GM23338 (cell line): ENCODE measurements around the gene POLA2. TPM values are rescaled to one million over a fixed set of nuclear protein-coding genes. Genes with fewer than 3 reads are reported as not detected.

Experiments used
- ATAC-seq: fragments of 200-7000 bp; cut with Tn5 transposase; 3 replicates; pipeline ENCODE4 v1.9.1; 2020
- DNase-seq: peaks from one replicate; pipeline ENCODE4 v3.0.0-alpha.2; 2015; ENCODE audit warnings: low spot score
- H2AFZ ChIP-seq: fragments of 200-600 bp; sonication (generic); 2 replicates; pipeline ENCODE4 v1.8.0; 2016; ENCODE audit warnings: antibody characterized with exemption, mild to moderate bottlenecking, moderate library complexity
- H3F3A ChIP-seq: fragments of 200-600 bp; sonication (generic); replicated peaks from 2 replicates; pipeline ENCODE4 v1.8.0; 2017; ENCODE audit warnings: antibody characterized with exemption, mixed run types, low read depth
- H3K27ac ChIP-seq: fragments of 200-600 bp; sonication (generic); 2 replicates; pipeline ENCODE4 v1.6.1; 2016; ENCODE audit warnings: low read depth
- H3K27me3 ChIP-seq: fragments of 200-600 bp; sonication (generic); 2 replicates; pipeline ENCODE4 v1.8.0; 2016; ENCODE audit warnings: mild to moderate bottlenecking, mixed run types, moderate library complexity; ENCODE audit not compliant: insufficient read depth
- H3K36me3 ChIP-seq: fragments of 200-600 bp; sonication (generic); 2 replicates; pipeline ENCODE4 v1.8.0; 2016; ENCODE audit warnings: mild to moderate bottlenecking; ENCODE audit not compliant: insufficient read depth
- H3K4me1 ChIP-seq: fragments of 200-600 bp; sonication (generic); 2 replicates; pipeline ENCODE4 v1.8.0; 2016; ENCODE audit warnings: mild to moderate bottlenecking, moderate library complexity; ENCODE audit not compliant: insufficient read depth
- H3K4me2 ChIP-seq: fragments of 200-600 bp; sonication (generic); 2 replicates; pipeline ENCODE4 v1.7.1; 2017; ENCODE audit warnings: mixed run types
- H3K4me3 ChIP-seq: fragments of 200-600 bp; sonication (generic); 2 replicates; pipeline ENCODE4 v1.6.1; 2016; ENCODE audit warnings: mixed run types
- H3K79me2 ChIP-seq: fragments of 200-600 bp; sonication (generic); replicated peaks from 2 replicates; pipeline ENCODE4 v1.8.0; 2017; ENCODE audit warnings: mild to moderate bottlenecking; ENCODE audit not compliant: insufficient read depth
- H3K9me2 ChIP-seq: fragments of 200-600 bp; sonication (generic); 2 replicates; pipeline ENCODE4 v1.8.0; 2017; ENCODE audit not compliant: insufficient read depth
- H4K20me1 ChIP-seq: fragments of 200-600 bp; sonication (generic); replicated peaks from 2 replicates; pipeline ENCODE4 v1.8.0; 2017; ENCODE audit warnings: mild to moderate bottlenecking; ENCODE audit not compliant: insufficient read depth
- H3K27ac Mint-ChIP-seq: 2 replicates; pipeline ENCODE4 v1.8.0; 2020; ENCODE audit warnings: inconsistent platforms, mild to moderate bottlenecking, moderate library complexity, mixed read lengths
- H3K27me3 Mint-ChIP-seq: 3 replicates; pipeline ENCODE4 v1.8.0; 2022; ENCODE audit warnings: low read depth, mild to moderate bottlenecking, moderate library complexity, mixed read lengths, inconsistent platforms; ENCODE audit not compliant: insufficient read depth, poor library complexity
- H3K36me3 Mint-ChIP-seq: 3 replicates; pipeline ENCODE4 v1.8.0; 2021; ENCODE audit warnings: low read depth, mild to moderate bottlenecking, inconsistent platforms, moderate library complexity, mixed read lengths
- H3K4me1 Mint-ChIP-seq: 3 replicates; pipeline ENCODE4 v1.8.0; 2020; ENCODE audit warnings: mild to moderate bottlenecking, inconsistent platforms, mixed read lengths
- H3K4me3 Mint-ChIP-seq: 3 replicates; pipeline ENCODE4 v1.8.0; 2021; ENCODE audit warnings: moderate library complexity, mild to moderate bottlenecking, inconsistent platforms, mixed read lengths
- H3K9me3 Mint-ChIP-seq: 3 replicates; pipeline ENCODE4 v1.8.0; 2020; ENCODE audit warnings: moderate library complexity, mild to moderate bottlenecking, inconsistent platforms, mixed read lengths
- CREB1 ChIP-seq: fragments of 250-450 bp; sonication (Bioruptor Pico); IDR thresholded peaks from 2 replicates; pipeline ENCODE4 v1.5.0; 2020; ENCODE audit warnings: low read depth, mild to moderate bottlenecking, moderate library complexity
- CTCF ChIP-seq, 2 experiments: fragments of 200-600 bp in 1 of 2; sonication (generic) in 1 of 2; conservative IDR thresholded peaks; 2 replicates each; pipeline versions ENCODE4 v1.5.1 to v1.6.1; 2016 to 2017; ENCODE audit warnings: antibody characterized with exemption in 2 of 2, low read depth in 2 of 2, mild to moderate bottlenecking in 2 of 2, moderate library complexity in 1 of 2
- EZH2 ChIP-seq: fragments of 200-600 bp; sonication (generic); IDR thresholded peaks from one replicate; pipeline ENCODE4 v1.8.0; 2017; ENCODE audit warnings: antibody characterized with exemption, mild to moderate bottlenecking, low read depth; ENCODE audit not compliant: unreplicated experiment
- EZH2phosphoT487 ChIP-seq: fragments of 200-600 bp; sonication (generic); IDR thresholded peaks from one replicate; pipeline ENCODE4 v1.8.1; 2018; ENCODE audit warnings: antibody characterized with exemption; ENCODE audit not compliant: unreplicated experiment
- NANOG ChIP-seq: IDR thresholded peaks from 2 replicates; pipeline ENCODE4 v1.6.1; 2016; ENCODE audit warnings: antibody characterized with exemption, borderline replicate concordance
- POLR2AphosphoS5 ChIP-seq: IDR thresholded peaks from 2 replicates; pipeline ENCODE4 v1.6.1; 2016; ENCODE audit warnings: antibody characterized with exemption, low read depth
- REST ChIP-seq: IDR thresholded peaks from one replicate; pipeline ENCODE4 v1.6.1; 2018; ENCODE audit warnings: antibody characterized with exemption; ENCODE audit not compliant: unreplicated experiment
- STAT1 ChIP-seq: IDR thresholded peaks from one replicate; pipeline ENCODE4 v1.6.1; 2016; ENCODE audit warnings: antibody characterized with exemption; ENCODE audit not compliant: unreplicated experiment
- ZNF114 ChIP-seq: fragments of 250-450 bp; sonication (Bioruptor Pico); IDR thresholded peaks from 2 replicates; pipeline ENCODE4 v1.5.0; 2020; ENCODE audit warnings: mild to moderate bottlenecking, moderate library complexity
- ZNF331 ChIP-seq: fragments of 250-450 bp; sonication (Bioruptor Pico); IDR thresholded peaks from 2 replicates; pipeline ENCODE4 v1.5.0; 2020; ENCODE audit warnings: low read depth, mild to moderate bottlenecking, moderate library complexity
- polyA plus RNA-seq: library from polyadenylated mRNA; unstranded; fragments of >200 nt; fragmentation: Nextera tagmentation; extraction: Ambion mirVana; gene quantifications from 2 replicates; pipeline ENCODE4 v1.2.1, GENCODE V29; 2016
- total RNA-seq: library from RNA; depleted of rRNA; stranded (reverse); fragments of >200 nt; shearing (Covaris generic); gene quantifications from 2 replicates; pipeline ENCODE4 v1.2.3, GENCODE V29; 2014

Gene POLA2
- total and polyA plus RNA-seq, 2 experiments from 2014 or later: 22.5 to 30.4 TPM

GRCh38 chr11:65323813-65324212 lies 62.1 kb downstream of the POLA2 start:
- Histone ChIP-seq H3K27me3 (no peaks in the 10 kb centered on the region), H4K20me1 (peaks cover 15% of the 10 kb centered on the region), H3F3A (peaks cover 22% of the 10 kb centered on the region; the same call in 1 of the 2 replicates), H3K4me2 (no peak overlapping the region), H3K36me3 (no peaks in the 10 kb centered on the region), H3K4me1 (no peaks in the 10 kb centered on the region; the same call in 1 of the 2 replicates), H3K79me2 (peaks cover 19% of the 10 kb centered on the region), H2AFZ (no peak overlapping the region), H3K27ac (no peak overlapping the region), H3K4me3 (no peak overlapping the region), H3K9me2 (no peaks in the 10 kb centered on the region)
- TF ChIP-seq CTCF (conservative IDR thresholded peaks at IDR 0.05; ENCODE audit: low read depth in 2 of 2): no peak
- TF ChIP-seq POLR2AphosphoS5: peak; percentile 64
- H3K4me1 Mint-ChIP-seq: peaks cover 9% of the 10 kb centered on the region
- H3K27me3 Mint-ChIP-seq: peaks cover 16% of the 10 kb centered on the region
- ATAC-seq (peak; percentile 61), DNase-seq (no peak)
- no peaks in the 10 kb centered on the region for H3K9me3 Mint-ChIP-seq
- no peak overlapping the region for H3K4me3 Mint-ChIP-seq
- no peak overlapping the region for H3K27ac Mint-ChIP-seq
- peaks cover 29% of the 10 kb centered on the region for H3K36me3 Mint-ChIP-seq

GRCh38 chr11:65325435-65325834 lies 63.7 kb downstream of the POLA2 start:
- H3K27me3 ChIP-seq: no peaks in the 10 kb centered on the region
- Mint-ChIP-seq H3K27ac (no peak overlapping the region), H3K27me3 (peaks cover 14% of the 10 kb centered on the region), H3K9me3 (no peaks in the 10 kb centered on the region), H3K4me3 (no peak overlapping the region), H3K36me3 (peaks cover 25% of the 10 kb centered on the region), H3K4me1 (peaks cover 13% of the 10 kb centered on the region)
- H2AFZ ChIP-seq: no peak overlapping the region
- H3F3A ChIP-seq: peaks cover 25% of the 10 kb centered on the region; the same call in 1 of the 2 replicates
- DNase-seq (no peak), ATAC-seq (no peak)
- no peaks in the 10 kb centered on the region for H3K4me1 ChIP-seq
- H3K79me2 ChIP-seq: peaks cover 2% of the 10 kb centered on the region; the same call in 1 of the 2 replicates
- no peaks in the 10 kb centered on the region for H3K9me2 ChIP-seq
- H4K20me1 ChIP-seq: peaks cover 6% of the 10 kb centered on the region; the same call in 1 of the 2 replicates
- H3K4me2 ChIP-seq: no peak overlapping the region
- no peaks in the 10 kb centered on the region for H3K36me3 ChIP-seq
- H3K4me3 ChIP-seq: no peak overlapping the region
- no peak overlapping the region for H3K27ac ChIP-seq
- TF ChIP-seq REST: no peak
- no peak for TF ChIP-seq CTCF (conservative IDR thresholded peaks at IDR 0.05; ENCODE audit: low read depth in 2 of 2)
- TF ChIP-seq NANOG: no peak
- no peak for TF ChIP-seq CREB1 (CRISPR knock-in tag)
- no peak for TF ChIP-seq EZH2
- no peak for TF ChIP-seq STAT1
- no peak for TF ChIP-seq EZH2phosphoT487
- TF ChIP-seq POLR2AphosphoS5: no peak
- TF ChIP-seq ZNF331: no peak
- no peak for TF ChIP-seq ZNF114
